Ovary (tissue), 9 donors: ENCODE results near the gene SYTL3. TPM values are rescaled to one million over a fixed set of nuclear protein-coding genes. Genes with fewer than 3 reads are reported as not detected.
A peak's percentile ranks its signal among the peaks of the same experiment; 100 is the strongest.

Experiments
- DNase-seq, 5 donors: peaks; one replicate each; pipeline ENCODE4 v3.0.0-alpha.2; 2019 to 2020
- H3K27ac ChIP-seq, 2 donors: fragments of 200-600 bp; one replicate each; pipeline versions ENCODE4 v1.5.1 to v1.8.0; 2019 to 2022
- H3K27me3 ChIP-seq: fragments of 200-600 bp; one replicate; pipeline ENCODE4 v1.8.0; 2022
- H3K36me3 ChIP-seq: fragments of 200-600 bp; sonication (generic); one replicate; pipeline ENCODE4 v1.5.1; 2019
- H3K4me1 ChIP-seq: one replicate; pipeline ENCODE4 v1.8.1; 2013; ENCODE audit warnings: mild to moderate bottlenecking, moderate library complexity; ENCODE audit not compliant: insufficient read depth
- H3K4me3 ChIP-seq: fragments of 200-600 bp; sonication (generic); one replicate; pipeline ENCODE4 v1.5.1; 2017
- H3K9me3 ChIP-seq, 2 donors: fragments of 200-600 bp in 1 of 2; sonication (generic) in 1 of 2; one replicate each; pipeline versions ENCODE4 v1.5.1 to v1.8.1; 2013 to 2019; ENCODE audit warnings: mild to moderate bottlenecking in 1 of 2, moderate library complexity in 1 of 2
- EP300 ChIP-seq: sonication (generic); formaldehyde crosslinking; IDR thresholded peaks from one replicate; pipeline ENCODE4 v1.6.1; 2017; ENCODE audit warnings: antibody characterized with exemption
- POLR2A ChIP-seq: fragments of 450-650 bp; IDR thresholded peaks from one replicate; pipeline ENCODE4 v1.6.1; 2017; ENCODE audit warnings: antibody characterized with exemption, mild to moderate bottlenecking, moderate library complexity
- WGBS, 3 donors: extraction: QIAGEN DNeasy Blood & Tissue Kit in 1 of 3; methylation state at CpG; one replicate each; pipeline versions ENCODE4 v1.1.5 to v1.1.7; 2013 to 2017; 5-methylcytosine and 5-hydroxymethylcytosine counted together
- intact Hi-C, 4 donors: fragments of 100-400 bp; cut with DNase I; formaldehyde crosslinking; loops; one replicate each; pipeline versions ENCODE4 v1.11.0 to v1.15.1; 2022 to 2023
- polyA plus RNA-seq, 2 donors: library from polyadenylated mRNA; stranded (reverse); fragments of 200-250 nt in 1 of 2; fragments of 350-450 nt in 1 of 2; fragmentation: Illumina TruSeq in 1 of 2; extraction: RNeasy Lipid Tissue Mini Kit (QIAGEN cat#74804) in 1 of 2; gene quantifications; one replicate each; pipeline ENCODE4 v1.2.3, GENCODE V29; 2013 to 2014
- total RNA-seq, 7 donors: library from RNA; depleted of rRNA in 2 of 7; stranded (reverse); fragments of >200 nt in 2 of 7; fragmentation: NEBNext Ultra II Directional in 3 of 7; extraction: Animal tissue kit (Norgen Biotek cat#: 25700) in 3 of 7; gene quantifications; one replicate each; pipeline versions ENCODE4 v1.1.0 to v1.2.4, GENCODE V29; 2016 to 2023
- TF ChIP-seq, protein P1 (sequence below), 3 donors: fragments of 450-650 bp in 2 of 3; fragments of 200-600 bp in 1 of 3; IDR thresholded peaks; one replicate each; pipeline versions ENCODE4 v1.5.1 to v1.8.0; 2016 to 2022; ENCODE audit warnings: antibody characterized with exemption in 3 of 3, mild to moderate bottlenecking in 1 of 3
- donor health status: DM: no; HTN: no; CAD: no; lungs with moderate emphysema.
- donor health status: DM: no; HTN: no; CAD: no.
- donor health status: Bipolar disorder and iron deficiency.
- donor health status: DM: yes; HTN: yes; CAD: no.
- donor health status: DM: no; HTN: no; CAD: no.
- donor health status: DM: yes; HTN: yes; CAD: no.

Gene SYTL3
- total and polyA plus RNA-seq, 9 donors: 1.7 to 7.8 (median 2.5) TPM

DNA sequence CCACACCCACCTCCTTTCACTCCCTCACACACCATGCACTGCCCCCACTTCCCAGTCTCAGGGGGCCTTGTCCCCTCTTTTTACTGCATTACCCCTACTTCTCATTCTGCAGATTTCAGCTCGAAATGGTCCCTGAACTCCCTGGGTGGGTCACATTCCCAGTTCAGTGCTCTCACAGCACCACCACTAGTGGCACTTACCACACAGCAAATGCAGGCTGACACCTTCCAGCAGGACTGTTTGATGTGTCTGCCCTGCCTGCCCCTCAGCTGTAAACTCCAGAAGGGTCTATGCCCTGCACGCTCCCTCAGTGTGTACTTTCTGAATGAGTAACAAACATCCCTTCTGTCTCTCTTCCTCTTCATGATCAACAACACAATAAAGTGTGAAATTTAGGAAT is 9.3 kb upstream of the SYTL3 start:
- TF ChIP-seq POLR2A (no peak), EP300 (no peak)
- TF ChIP-seq, protein P1, sequence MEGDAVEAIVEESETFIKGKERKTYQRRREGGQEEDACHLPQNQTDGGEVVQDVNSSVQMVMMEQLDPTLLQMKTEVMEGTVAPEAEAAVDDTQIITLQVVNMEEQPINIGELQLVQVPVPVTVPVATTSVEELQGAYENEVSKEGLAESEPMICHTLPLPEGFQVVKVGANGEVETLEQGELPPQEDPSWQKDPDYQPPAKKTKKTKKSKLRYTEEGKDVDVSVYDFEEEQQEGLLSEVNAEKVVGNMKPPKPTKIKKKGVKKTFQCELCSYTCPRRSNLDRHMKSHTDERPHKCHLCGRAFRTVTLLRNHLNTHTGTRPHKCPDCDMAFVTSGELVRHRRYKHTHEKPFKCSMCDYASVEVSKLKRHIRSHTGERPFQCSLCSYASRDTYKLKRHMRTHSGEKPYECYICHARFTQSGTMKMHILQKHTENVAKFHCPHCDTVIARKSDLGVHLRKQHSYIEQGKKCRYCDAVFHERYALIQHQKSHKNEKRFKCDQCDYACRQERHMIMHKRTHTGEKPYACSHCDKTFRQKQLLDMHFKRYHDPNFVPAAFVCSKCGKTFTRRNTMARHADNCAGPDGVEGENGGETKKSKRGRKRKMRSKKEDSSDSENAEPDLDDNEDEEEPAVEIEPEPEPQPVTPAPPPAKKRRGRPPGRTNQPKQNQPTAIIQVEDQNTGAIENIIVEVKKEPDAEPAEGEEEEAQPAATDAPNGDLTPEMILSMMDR (IDR thresholded peaks at IDR 0.05): no peak
- WGBS, 3 donors: 80 to 87% (median 81%) methylated on average over 2 of the region's 2 CpGs
- no peak overlapping the region for H3K4me3 ChIP-seq
- H3K36me3 ChIP-seq: no peaks in the 10 kb centered on the region
- intact Hi-C loops: no loop called here
- no peaks in the 10 kb centered on the region for H3K9me3 ChIP-seq
- no peaks in the 10 kb centered on the region for H3K27me3 ChIP-seq
- no peak overlapping the region for H3K27ac ChIP-seq
- peaks cover 14% of the 10 kb centered on the region for H3K4me1 ChIP-seq
- peak in 1 of 5 donors; percentile 21 for DNase-seq

DNA sequence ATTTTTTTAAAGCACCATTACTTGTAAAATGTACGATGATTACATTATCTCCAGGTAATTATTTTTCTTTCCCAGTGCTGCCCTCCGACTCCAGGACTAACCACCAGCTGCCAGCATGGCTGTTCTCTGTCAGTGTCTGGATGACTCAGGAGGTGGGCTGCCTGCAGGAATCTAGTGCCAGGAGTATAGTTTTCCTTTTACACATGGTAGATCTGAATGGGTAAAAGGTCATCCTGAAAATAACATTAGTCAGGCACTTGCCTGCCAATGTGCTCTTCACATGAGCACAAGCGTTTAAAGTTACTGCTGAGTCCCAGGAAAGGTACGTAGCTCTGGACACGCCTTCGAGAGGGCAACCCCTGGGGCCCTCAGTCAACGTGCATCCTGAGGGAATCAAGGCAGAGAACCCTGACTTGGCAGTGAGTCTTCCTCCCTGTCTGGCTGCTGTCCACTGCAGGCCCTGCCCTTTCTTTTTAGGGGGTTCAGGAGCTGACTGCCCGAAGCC is 7.7 kb upstream of the SYTL3 start:
- Histone ChIP-seq H3K27ac (no peak overlapping the region), H3K4me1 (peaks cover 14% of the 10 kb centered on the region), H3K4me3 (no peak overlapping the region), H3K36me3 (no peaks in the 10 kb centered on the region), H3K27me3 (no peaks in the 10 kb centered on the region), H3K9me3 (no peaks in the 10 kb centered on the region)
- TF ChIP-seq POLR2A (no peak), EP300 (no peak)
- TF ChIP-seq, protein P1 (IDR thresholded peaks at IDR 0.05): no peak
- intact Hi-C loops: no loop called here
- WGBS, 3 donors: 37 to 58% (median 51%) methylated on average over 8 of the region's 8 CpGs
- peak in 2 of 5 donors; percentile 12 to 41 for DNase-seq

DNA sequence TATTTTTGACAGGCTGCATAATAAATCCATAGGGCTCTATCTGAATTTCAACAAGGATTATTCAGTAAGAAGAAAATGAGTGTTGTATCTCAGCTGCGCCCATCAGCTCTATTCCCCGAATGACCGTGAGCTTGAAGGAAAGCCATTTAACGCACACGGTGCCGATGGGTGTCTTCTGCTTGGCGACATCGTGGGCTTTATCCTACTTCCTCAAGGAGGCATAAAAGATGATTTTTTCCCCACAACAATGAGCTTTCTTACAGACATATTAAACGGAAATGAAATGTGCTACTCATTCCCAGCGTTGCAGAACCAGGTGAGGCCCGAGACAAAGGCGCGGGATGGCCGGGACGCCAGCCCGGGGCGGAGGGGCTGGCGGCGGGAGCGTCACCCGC is 6.0 kb upstream of the SYTL3 start:
- TF ChIP-seq EP300 (no peak), POLR2A (no peak)
- TF ChIP-seq, protein P1 (IDR thresholded peaks at IDR 0.05): no peak
- intact Hi-C loops: no loop called here
- Histone ChIP-seq H3K36me3 (no peaks in the 10 kb centered on the region), H3K4me1 (peaks cover 11% of the 10 kb centered on the region), H3K27ac (peak overlapping the region; percentile 68 to 88), H3K27me3 (no peaks in the 10 kb centered on the region), H3K9me3 (no peaks in the 10 kb centered on the region), H3K4me3 (peak overlapping the region; percentile 82)
- DNase-seq: no peak
- WGBS, 3 donors: 1 to 2% (median 1%) methylated on average over 21 of the region's 21 CpGs

DNA sequence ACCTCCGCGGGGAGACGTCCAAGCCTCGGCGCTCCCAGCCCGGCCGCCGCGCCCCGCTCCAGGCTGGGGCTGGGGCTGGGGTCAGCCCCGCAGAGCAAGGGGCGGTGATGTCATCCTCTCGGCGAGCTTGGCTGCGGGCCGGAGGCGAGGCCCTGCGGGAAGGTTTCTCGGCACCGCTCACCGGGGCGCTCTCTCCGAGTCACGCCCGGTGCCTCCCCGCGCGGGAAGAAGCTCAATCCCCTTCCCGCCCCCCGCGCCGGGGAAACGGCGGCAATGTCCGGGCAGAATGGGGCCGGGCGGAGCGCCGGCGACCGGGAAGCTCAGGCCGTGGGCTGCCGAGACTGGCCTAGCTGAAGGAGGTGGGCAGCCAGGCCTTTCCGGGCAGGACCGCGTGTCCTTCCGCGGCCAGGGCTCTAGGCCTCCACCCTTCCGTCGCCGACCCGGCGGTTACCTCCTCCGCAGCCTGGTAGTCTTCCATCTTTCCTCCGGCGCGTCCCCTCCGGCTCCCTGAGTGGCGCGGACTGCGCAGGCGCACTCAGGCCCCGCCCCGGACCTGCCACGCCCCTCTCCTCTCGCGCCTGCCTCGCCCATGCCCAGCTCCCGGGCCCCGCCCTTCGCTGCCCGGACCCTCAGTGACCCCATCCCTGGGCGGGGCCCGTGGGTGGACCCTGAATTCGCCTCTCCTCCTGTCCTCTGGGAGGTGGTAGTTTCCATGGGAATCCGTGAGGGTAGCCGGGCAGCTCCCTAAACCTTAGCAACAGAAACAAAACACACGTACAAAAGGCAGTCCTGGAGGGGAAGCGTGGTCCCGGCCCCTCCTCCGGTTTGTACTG is 5.4 kb upstream of the SYTL3 start, which contains the start of gene DYNLT1:
Gene DYNLT1, minus strand, starts transcription at position 513 of the 833 bp plus-strand sequence. Its CDS starts 35 bp downstream, at position 478.
- H3K27me3 ChIP-seq: no peaks in the 10 kb centered on the region
- TF ChIP-seq, protein P1 (IDR thresholded peaks at IDR 0.05): no peak
- TF ChIP-seq POLR2A (peak; percentile 96), EP300 (peak; percentile 77)
- 0 to 1% (median 0%) methylated on average over 45 to 81 of the region's 81 CpGs for WGBS, 3 donors
- peak; percentile 90 to 97 (median 94) for DNase-seq
- intact Hi-C loops: no loop called here
- H3K4me3 ChIP-seq: peak within 1 kb of the TSS; percentile 82
- peaks cover 9% of the 10 kb centered on the region for H3K4me1 ChIP-seq
- H3K9me3 ChIP-seq: no peaks in the 10 kb centered on the region
- H3K27ac ChIP-seq: peak within 1 kb of the TSS; percentile 68 to 88
- H3K36me3 ChIP-seq: no peaks in the 10 kb centered on the region
